GM19238 (cell line): ENCODE results near the gene HSPA4L.

Source experiments
- DNase-seq: peaks from one replicate; pipeline ENCODE4 v3.0.0; 2011; ENCODE audit warnings: low spot score; ENCODE audit not compliant: insufficient read length

Gene HSPA4L

DNA sequence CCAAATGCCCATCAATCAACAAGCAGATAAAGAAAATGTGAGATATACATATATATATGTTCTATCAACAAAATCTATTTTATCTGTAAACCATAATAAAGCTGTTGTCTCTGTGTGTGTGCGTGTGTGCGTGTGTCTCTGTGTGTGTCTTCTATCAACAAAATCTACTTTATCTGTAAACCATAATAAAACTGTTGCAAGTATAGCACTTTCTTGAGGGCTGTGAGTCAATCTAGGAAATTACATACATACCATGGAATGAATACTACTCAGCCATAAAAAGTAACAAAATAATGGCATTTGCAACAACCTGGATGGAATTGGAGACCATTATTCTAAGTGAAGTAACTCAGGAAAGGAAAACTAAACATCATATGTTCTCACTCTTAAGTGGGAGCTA, 86.1 kb downstream of the HSPA4L start:
- no peak for DNase-seq

DNA sequence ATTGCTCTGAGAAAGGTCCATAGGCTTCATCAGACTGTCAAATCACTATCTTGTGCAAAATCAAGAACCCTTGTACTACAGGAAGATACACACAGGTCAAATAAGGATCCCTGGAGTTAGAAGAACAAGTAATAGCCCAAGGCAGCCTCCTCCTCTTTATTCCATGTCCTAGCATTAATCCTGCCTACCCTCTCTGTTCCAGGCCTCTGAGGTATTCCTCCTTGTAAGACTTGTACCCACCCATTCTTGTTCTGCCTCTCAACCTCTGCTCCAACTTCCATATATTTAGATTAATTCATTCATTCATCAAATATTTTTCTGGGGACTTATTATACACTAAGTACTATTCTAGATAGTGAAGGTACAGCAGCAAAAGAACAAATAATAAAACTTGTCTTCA, 88.2 kb downstream of the HSPA4L start:
- DNase-seq = no peak

DNA sequence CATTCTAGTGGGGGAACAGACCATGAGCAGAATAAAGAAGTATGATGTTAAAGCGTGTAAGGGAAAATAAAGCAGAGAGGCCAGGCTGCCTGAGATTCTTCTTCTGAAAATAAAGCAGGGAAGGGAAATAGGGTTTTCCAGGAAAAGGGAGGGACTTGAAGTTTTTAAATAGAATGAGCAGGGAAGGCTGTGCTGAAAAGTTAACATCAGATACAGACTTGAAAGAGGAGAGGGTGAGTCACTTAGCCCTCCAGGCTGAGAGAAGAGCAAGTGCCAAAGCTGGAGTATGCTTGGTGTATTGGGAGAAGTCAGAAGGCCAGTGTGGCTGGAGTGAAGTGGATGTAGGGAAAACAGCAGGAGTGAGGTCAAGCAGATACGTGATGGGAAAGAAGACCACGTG, 88.6 kb downstream of the HSPA4L start:
- no peak for DNase-seq

DNA sequence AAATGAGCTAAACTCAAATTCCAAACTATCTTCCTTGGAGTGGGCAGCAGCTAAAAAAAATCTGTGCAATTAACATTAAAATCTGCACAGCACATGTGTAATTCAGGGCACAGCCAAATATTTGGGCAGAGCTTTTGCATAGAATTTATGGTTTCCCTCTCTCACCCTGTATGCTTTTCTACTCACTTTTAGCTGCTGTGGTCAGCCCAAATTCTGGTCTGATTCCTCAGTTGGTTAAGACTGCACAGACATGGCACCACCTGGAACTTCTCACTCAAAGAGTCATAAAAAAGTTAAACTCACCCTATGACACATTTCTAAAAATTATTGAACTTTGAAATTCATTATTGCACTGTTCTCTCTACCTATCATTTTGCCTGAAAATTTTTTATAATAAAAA, 93.7 kb downstream of the HSPA4L start:
- no peak for DNase-seq

DNA sequence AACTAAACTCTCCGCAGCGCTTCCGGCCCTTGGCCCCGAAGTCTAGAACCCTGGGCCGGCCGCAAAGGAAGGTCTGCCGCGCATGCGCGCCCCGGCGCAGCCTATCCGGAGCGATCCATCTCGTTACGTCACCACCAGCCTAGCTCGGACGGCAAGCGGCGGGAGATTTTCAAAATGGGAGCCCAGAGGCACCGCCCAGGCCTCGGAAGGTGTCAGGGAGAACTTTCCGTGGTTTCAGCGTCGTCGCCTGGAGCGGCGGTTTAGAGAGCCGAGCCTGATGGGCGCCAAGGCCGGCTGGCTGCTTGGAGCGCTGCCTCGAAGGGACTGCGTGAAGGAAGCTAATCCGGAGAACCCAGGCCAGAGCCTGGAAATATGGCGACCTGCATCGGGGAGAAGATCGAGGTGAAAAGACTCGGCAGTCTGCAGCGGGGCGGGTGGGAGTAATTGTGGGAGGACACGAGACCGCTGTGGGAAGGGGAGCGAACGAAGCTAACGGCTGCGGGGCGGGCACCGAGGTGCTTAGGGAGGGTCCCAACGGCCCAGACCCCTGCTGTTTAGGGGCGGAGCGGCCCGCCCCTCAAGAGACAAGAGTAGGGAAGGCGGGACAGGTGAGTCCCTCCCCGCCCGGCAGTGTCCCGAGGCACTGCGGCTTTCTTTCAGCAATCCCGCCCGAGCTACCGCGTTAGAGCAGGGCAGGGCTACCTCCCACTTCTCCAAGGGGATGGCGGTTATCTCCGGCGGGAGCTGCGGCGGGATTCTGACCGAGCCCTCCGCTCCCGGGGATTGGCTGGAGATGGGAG, 98.8 kb downstream of the HSPA4L start, which contains the start of gene PLK4:
TSS of gene PLK4 (plus strand) at position 131 of the 800 bp plus-strand sequence. CDS start at position 373, 242 bp downstream.
- DNase-seq = peak; percentile 76

DNA sequence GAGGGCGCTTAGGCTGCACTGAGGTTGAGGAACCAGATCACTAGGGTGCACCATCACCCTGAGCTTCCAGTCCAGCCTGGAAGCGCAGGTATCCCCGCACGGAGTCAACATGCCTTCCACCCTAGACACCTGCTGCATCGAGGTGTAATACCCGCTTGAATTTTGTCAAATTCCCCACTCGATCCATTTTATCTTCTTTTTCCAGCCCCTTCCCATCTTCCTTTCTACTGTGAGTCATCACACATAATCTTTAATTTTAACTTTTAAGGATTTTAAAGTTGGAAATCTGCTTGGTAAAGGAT, 99.4 kb downstream of the HSPA4L start:
- no peak for DNase-seq

DNA sequence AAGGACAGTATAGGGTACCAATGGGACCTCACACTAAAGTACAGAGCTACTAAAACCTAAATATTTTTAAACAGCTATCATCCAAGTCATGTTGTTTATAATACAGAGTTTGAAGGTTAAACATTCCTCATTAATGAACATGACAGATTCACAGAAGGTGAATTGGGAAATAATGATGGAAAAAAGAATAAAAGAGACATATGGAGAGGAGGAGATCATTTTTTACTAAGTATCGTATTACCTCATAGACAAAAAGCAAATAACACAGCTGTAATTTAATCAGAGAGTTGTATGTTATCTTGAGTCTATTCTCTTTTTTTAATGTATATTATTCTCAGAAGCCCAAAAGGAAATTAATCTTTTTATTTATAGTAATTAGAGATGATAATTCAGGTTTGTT, 106.4 kb downstream of the HSPA4L start:
- no peak for DNase-seq

DNA sequence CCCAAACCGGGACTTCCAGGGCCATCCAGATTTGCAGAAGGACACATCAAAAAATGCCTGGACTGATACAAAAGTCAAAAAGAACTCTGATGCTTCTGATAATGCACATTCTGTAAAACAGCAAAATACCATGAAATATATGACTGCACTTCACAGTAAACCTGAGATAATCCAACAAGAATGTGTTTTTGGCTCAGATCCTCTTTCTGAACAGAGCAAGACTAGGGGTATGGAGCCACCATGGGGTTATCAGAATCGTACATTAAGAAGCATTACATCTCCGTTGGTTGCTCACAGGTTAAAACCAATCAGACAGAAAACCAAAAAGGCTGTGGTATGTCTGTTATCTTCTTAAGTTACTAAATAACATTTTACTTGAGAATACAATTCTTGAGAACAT, 107.8 kb downstream of the HSPA4L start:
- DNase-seq = no peak
